Breast epithelium (tissue), 3 donors: ENCODE results near the gene SNX11.

Experiments used
- CTCF ChIP-seq, 3 donors: fragments of 450-650 bp; IDR thresholded peaks; one replicate each; pipeline ENCODE4 v1.5.1; 2016 to 2017; ENCODE audit warnings: antibody characterized with exemption in 3 of 3, mild to moderate bottlenecking in 3 of 3, moderate library complexity in 3 of 3
- POLR2A ChIP-seq: fragments of 450-650 bp; IDR thresholded peaks from one replicate; pipeline ENCODE4 v1.6.1; 2016; ENCODE audit warnings: antibody characterized with exemption, mild to moderate bottlenecking, moderate library complexity

DNA sequence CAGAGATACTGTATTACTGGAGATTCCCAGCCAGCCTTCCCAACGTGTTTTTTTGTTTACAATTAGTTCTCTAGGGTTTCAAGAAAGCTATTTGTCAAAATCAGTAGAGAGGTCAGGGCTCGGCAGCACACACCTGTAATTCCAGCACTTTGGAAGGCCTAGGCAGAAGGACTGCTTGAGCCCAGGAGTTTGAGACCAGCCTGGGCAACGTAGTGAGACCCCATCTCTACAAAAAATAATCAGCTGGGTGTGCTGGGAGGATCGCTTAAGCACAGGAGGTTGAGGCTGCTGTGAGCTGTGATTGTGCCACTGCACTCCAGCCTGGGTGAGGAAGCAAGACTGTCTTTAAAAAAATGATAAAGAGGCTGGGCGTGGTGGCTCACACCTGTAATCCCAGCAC lies 25.7 kb upstream of the SNX11 start:
- TF ChIP-seq CTCF (IDR thresholded peaks at IDR 0.05) (no peak), POLR2A (no peak)
